ENCODE results near the gene ARMC9.

DNA sequence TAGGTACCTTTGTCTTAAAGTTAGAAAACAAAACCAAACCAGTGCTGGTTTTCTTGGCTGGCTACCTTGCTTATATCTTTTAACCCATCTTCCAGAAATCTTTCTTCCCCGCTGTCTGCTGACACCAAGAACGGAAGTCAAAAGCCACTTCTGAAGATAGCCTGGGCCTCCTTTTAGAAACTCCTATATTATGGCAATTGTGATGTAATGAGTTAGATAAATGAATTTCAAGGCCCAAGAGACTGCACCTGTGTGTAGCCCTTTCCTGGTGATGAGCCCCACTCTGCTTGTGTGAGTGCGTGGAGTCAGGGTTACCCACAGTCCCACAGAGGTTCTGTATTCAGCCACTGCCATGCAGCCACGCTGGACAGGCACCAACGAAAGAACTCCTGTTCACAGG lies 60.7 kb downstream of the ARMC9 start:
- TF ChIP-seq, protein P1, sequence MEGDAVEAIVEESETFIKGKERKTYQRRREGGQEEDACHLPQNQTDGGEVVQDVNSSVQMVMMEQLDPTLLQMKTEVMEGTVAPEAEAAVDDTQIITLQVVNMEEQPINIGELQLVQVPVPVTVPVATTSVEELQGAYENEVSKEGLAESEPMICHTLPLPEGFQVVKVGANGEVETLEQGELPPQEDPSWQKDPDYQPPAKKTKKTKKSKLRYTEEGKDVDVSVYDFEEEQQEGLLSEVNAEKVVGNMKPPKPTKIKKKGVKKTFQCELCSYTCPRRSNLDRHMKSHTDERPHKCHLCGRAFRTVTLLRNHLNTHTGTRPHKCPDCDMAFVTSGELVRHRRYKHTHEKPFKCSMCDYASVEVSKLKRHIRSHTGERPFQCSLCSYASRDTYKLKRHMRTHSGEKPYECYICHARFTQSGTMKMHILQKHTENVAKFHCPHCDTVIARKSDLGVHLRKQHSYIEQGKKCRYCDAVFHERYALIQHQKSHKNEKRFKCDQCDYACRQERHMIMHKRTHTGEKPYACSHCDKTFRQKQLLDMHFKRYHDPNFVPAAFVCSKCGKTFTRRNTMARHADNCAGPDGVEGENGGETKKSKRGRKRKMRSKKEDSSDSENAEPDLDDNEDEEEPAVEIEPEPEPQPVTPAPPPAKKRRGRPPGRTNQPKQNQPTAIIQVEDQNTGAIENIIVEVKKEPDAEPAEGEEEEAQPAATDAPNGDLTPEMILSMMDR (conservative IDR thresholded peaks at IDR 0.05; ENCODE audit: low read depth, low read length), result no peak
- TF ChIP-seq EZH2phosphoT487 (IDR thresholded peaks at IDR 0.05; ENCODE audit: borderline replicate concordance, low read length), result no peak
- no peak for TF ChIP-seq EZH2 (IDR thresholded peaks at IDR 0.05; ENCODE audit: low read length, unreplicated experiment)

All from PC-3 (cell line).